Neural progenitor cell (in vitro differentiated cells): ENCODE data around the gene TUSC2. TPM values are rescaled to one million over a fixed set of nuclear protein-coding genes. Genes with fewer than 3 reads are reported as not detected.

Source experiments
- DNase-seq: peaks from one replicate; pipeline ENCODE4 v3.0.0-alpha.2; 2016; ENCODE audit warnings: low spot score
- H2AFZ ChIP-seq: fragments of 200-600 bp; sonication (generic); replicated peaks from 2 replicates; pipeline ENCODE4 v1.6.1; 2016; ENCODE audit warnings: antibody characterized with exemption
- H3F3A ChIP-seq: fragments of 200-600 bp; sonication (generic); 2 replicates; pipeline ENCODE4 v1.6.1; 2016; ENCODE audit warnings: antibody characterized with exemption, low read depth
- H3K27ac ChIP-seq: fragments of 200-600 bp; sonication (generic); 2 replicates; pipeline ENCODE4 v1.5.1; 2016; ENCODE audit warnings: mild to moderate bottlenecking
- H3K27me3 ChIP-seq: fragments of 200-600 bp; sonication (generic); 2 replicates; pipeline ENCODE4 v1.6.1; 2016; ENCODE audit warnings: mild to moderate bottlenecking, moderate library complexity
- H3K36me3 ChIP-seq: fragments of 200-600 bp; sonication (generic); 2 replicates; pipeline ENCODE4 v1.5.1; 2016
- H3K4me1 ChIP-seq: fragments of 200-600 bp; sonication (generic); 2 replicates; pipeline ENCODE4 v1.6.1; 2016; ENCODE audit warnings: mixed run types
- H3K4me2 ChIP-seq: fragments of 200-600 bp; sonication (generic); 2 replicates; pipeline ENCODE4 v1.6.1; 2016
- H3K4me3 ChIP-seq: fragments of 200-600 bp; sonication (generic); 2 replicates; pipeline ENCODE4 v1.5.1; 2016
- H3K79me2 ChIP-seq: fragments of 200-600 bp; sonication (generic); 2 replicates; pipeline ENCODE4 v1.6.1; 2016; ENCODE audit warnings: low read depth
- H3K9ac ChIP-seq: fragments of 200-600 bp; sonication (generic); 2 replicates; pipeline ENCODE4 v1.6.1; 2016
- H3K9me3 ChIP-seq: fragments of 200-600 bp; sonication (generic); 2 replicates; pipeline ENCODE4 v1.5.1; 2016; ENCODE audit warnings: low read depth
- H4K20me1 ChIP-seq: fragments of 200-600 bp; sonication (generic); 2 replicates; pipeline ENCODE4 v1.6.1; 2016; ENCODE audit warnings: low read depth
- H3K27ac Mint-ChIP-seq: 3 replicates; pipeline ENCODE4 v1.8.0; 2021; ENCODE audit warnings: mixed read lengths
- H3K27me3 Mint-ChIP-seq: 2 replicates; pipeline ENCODE4 v1.8.0; 2022; ENCODE audit warnings: low read depth, mild to moderate bottlenecking, inconsistent platforms, moderate library complexity, mixed read lengths; ENCODE audit not compliant: insufficient read depth
- H3K36me3 Mint-ChIP-seq: 3 replicates; pipeline ENCODE4 v1.8.0; 2021; ENCODE audit warnings: mixed read lengths
- H3K4me1 Mint-ChIP-seq: 3 replicates; pipeline ENCODE4 v1.8.0; 2021; ENCODE audit warnings: mixed read lengths
- H3K4me3 Mint-ChIP-seq: 3 replicates; pipeline ENCODE4 v1.8.0; 2021; ENCODE audit warnings: mild to moderate bottlenecking, moderate library complexity, mixed read lengths
- H3K9me3 Mint-ChIP-seq: 3 replicates; pipeline ENCODE4 v1.8.0; 2020; ENCODE audit warnings: mixed read lengths
- EZH2 ChIP-seq: fragments of 200-600 bp; sonication (generic); IDR thresholded peaks from 2 replicates; pipeline ENCODE4 v1.6.1; 2017; ENCODE audit warnings: antibody characterized with exemption, mild to moderate bottlenecking, moderate library complexity
- EZH2phosphoT487 ChIP-seq: fragments of 200-600 bp; sonication (generic); IDR thresholded peaks from 2 replicates; pipeline ENCODE4 v1.6.1; 2017; ENCODE audit warnings: antibody characterized with exemption
- total RNA-seq: library from RNA; depleted of rRNA; stranded (reverse); fragments of >200 nt; gene quantifications from 2 replicates; pipeline ENCODE4 v1.2.3, GENCODE V29; 2015; ENCODE audit warnings: low replicate concordance
- TF ChIP-seq, protein P1 (sequence below): fragments of 200-600 bp; sonication (generic); IDR thresholded peaks from 2 replicates; pipeline ENCODE4 v1.5.1; 2017; ENCODE audit warnings: antibody characterized with exemption, mild to moderate bottlenecking

The TUSC2 gene
- total RNA-seq, 1 donor from 2014 or later: 14.9 TPM

DNA sequence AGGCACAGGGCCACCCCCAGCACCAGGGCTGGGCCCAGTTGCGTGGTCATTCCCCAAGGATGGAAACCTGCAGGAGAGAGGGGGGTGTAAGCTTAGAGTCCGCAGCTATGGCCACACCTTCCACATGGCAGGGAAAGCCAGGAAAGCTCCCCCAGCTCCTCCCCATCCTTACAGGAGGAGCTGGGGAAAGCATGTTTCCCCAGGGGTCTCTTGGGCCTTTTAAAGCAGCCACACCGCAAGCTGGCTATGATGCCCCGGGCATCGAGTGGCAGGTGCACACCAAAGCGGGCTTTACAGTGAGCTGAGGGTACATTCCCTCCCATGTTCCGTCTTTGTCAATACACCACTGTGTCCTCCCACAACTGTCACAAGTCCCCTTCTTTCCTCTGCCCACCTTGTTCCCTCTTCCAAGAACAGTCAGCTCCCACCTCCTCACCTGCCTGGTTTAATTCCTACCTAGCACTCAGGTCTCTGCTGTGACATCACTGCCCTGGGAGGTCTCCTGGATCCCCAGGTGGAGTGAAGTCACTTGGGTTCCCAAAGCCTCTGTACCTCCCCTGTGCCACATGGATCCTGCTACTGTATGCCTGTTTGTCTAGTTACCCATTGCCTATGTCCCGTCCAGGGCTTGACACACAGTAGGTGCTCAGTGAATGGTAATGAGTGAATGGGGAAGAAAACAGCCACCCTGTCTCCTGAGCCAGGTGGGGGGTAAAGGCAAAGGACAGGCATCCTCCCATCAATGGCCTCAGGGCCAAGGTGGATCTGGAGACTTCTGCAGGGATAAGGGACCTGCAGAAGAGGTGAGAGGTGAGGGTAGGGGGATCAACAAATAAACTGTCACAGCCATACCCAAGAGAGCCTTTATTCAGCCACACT lies 32.2 kb downstream of the TUSC2 start:
- H3K4me3 ChIP-seq: no peak overlapping the region
- H3K79me2 ChIP-seq: peaks cover 12% of the 10 kb centered on the region
- Mint-ChIP-seq H3K9me3 (no peaks in the 10 kb centered on the region), H3K27ac (no peak overlapping the region), H3K27me3 (peaks cover 13% of the 10 kb centered on the region), H3K36me3 (peaks cover 1% of the 10 kb centered on the region), H3K4me1 (peaks cover 32% of the 10 kb centered on the region), H3K4me3 (no peak overlapping the region)
- no peak overlapping the region for H3K27ac ChIP-seq
- H3K27me3 ChIP-seq: no peaks in the 10 kb centered on the region
- no peak overlapping the region for H3K9ac ChIP-seq
- H3K36me3 ChIP-seq: no peaks in the 10 kb centered on the region
- no peak overlapping the region for H2AFZ ChIP-seq
- H3K4me1 ChIP-seq: peaks cover 18% of the 10 kb centered on the region
- H4K20me1 ChIP-seq: peaks cover 6% of the 10 kb centered on the region
- H3K4me2 ChIP-seq: no peak overlapping the region
- H3K9me3 ChIP-seq: no peaks in the 10 kb centered on the region
- peak; percentile 1 for DNase-seq
- H3F3A ChIP-seq: no peaks in the 10 kb centered on the region
- TF ChIP-seq EZH2phosphoT487: no peak

DNA sequence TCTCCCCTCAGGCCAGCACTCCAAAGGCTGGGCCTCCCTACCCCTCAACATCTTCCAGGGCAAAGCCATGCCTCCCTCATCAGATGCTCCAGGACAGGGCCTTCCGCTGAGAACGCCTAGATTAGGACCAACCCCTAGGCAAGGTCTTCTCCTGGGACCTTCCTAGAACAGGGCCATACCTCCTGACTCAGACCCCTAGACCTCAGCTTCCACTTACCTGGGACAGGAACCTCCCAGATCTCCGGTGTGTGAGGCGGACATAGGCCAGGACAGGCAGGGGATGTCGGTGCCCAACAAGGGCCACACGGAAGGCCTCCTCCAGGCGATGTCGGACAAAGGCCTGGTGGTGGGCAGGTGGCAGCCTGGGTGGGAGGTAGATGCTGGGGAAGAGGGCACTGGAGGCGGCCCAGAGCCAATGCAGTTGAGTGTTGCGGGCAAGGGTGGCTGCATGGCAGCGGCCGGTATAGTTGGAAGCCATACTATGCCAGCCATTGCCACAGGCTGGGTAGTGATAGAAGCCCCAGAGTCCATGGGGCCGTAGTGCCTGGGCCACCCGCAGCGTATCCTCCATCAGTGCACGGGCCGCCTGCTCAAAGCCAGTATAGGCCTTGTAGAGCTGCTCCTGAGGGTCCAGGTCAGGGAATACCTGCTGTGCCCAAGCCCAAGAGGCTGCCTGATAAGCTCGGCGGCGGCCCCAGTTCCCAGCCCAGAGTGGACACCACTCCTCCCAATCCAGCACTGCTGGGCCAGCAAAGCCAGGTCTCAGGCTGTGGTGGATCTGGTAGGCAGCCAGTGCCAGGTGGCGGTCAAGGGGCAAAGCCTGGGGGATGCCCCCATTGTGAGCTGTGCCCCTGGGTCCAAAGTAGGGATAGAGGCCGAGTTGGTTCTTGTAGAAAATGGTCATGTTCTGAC lies 33.3 kb downstream of the TUSC2 start:
- Histone ChIP-seq H2AFZ (no peak overlapping the region), H3K4me3 (no peak overlapping the region), H3K79me2 (peaks cover 12% of the 10 kb centered on the region), H3K36me3 (no peaks in the 10 kb centered on the region), H3K27ac (no peak overlapping the region), H3K9me3 (no peaks in the 10 kb centered on the region), H3F3A (no peaks in the 10 kb centered on the region), H4K20me1 (peaks cover 6% of the 10 kb centered on the region), H3K4me2 (no peak overlapping the region), H3K27me3 (no peaks in the 10 kb centered on the region), H3K9ac (no peak overlapping the region), H3K4me1 (peaks cover 18% of the 10 kb centered on the region)
- Mint-ChIP-seq H3K27ac (no peak overlapping the region), H3K4me1 (peaks cover 24% of the 10 kb centered on the region), H3K27me3 (peaks cover 12% of the 10 kb centered on the region), H3K9me3 (no peaks in the 10 kb centered on the region), H3K36me3 (peaks cover 1% of the 10 kb centered on the region), H3K4me3 (no peak overlapping the region)
- DNase-seq: peak; percentile 1
- TF ChIP-seq EZH2phosphoT487: no peak
- no peak for TF ChIP-seq EZH2
- TF ChIP-seq, protein P1, sequence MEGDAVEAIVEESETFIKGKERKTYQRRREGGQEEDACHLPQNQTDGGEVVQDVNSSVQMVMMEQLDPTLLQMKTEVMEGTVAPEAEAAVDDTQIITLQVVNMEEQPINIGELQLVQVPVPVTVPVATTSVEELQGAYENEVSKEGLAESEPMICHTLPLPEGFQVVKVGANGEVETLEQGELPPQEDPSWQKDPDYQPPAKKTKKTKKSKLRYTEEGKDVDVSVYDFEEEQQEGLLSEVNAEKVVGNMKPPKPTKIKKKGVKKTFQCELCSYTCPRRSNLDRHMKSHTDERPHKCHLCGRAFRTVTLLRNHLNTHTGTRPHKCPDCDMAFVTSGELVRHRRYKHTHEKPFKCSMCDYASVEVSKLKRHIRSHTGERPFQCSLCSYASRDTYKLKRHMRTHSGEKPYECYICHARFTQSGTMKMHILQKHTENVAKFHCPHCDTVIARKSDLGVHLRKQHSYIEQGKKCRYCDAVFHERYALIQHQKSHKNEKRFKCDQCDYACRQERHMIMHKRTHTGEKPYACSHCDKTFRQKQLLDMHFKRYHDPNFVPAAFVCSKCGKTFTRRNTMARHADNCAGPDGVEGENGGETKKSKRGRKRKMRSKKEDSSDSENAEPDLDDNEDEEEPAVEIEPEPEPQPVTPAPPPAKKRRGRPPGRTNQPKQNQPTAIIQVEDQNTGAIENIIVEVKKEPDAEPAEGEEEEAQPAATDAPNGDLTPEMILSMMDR: no peak

DNA sequence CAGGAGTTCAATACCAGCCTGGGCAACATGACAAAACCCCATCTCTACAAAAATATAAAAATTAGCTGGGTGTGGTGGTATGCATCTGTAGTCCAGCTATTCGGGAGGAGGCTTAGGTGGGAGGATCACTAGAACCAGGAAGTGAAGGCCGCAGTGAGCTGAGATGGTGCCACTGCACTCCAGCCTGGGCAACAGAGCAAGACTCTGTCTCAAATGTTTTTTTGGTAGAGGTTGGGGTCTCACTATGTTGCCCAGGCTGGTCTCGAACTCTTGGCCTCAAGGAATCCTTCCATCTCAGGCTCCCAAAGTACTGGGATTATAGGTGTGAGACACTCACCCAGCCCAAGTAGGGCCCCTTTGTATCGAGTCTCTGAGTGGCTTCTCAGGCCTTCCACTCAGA lies 33.9 kb downstream of the TUSC2 start:
- H3K4me1 Mint-ChIP-seq: peaks cover 19% of the 10 kb centered on the region
- Histone ChIP-seq H3K9ac (no peak overlapping the region), H3K4me2 (no peak overlapping the region), H2AFZ (no peak overlapping the region), H4K20me1 (peaks cover 6% of the 10 kb centered on the region), H3K9me3 (no peaks in the 10 kb centered on the region), H3K36me3 (no peaks in the 10 kb centered on the region), H3K27me3 (no peaks in the 10 kb centered on the region), H3K27ac (no peak overlapping the region), H3K4me1 (peaks cover 18% of the 10 kb centered on the region), H3F3A (no peaks in the 10 kb centered on the region), H3K4me3 (no peak overlapping the region), H3K79me2 (peaks cover 12% of the 10 kb centered on the region)
- no peak for DNase-seq
- H3K36me3 Mint-ChIP-seq: peaks cover 1% of the 10 kb centered on the region
- no peaks in the 10 kb centered on the region for H3K9me3 Mint-ChIP-seq
- no peak overlapping the region for H3K4me3 Mint-ChIP-seq
- peaks cover 10% of the 10 kb centered on the region for H3K27me3 Mint-ChIP-seq
- H3K27ac Mint-ChIP-seq: no peak overlapping the region
- no peak for TF ChIP-seq EZH2phosphoT487
- TF ChIP-seq, protein P1: no peak
- no peak for TF ChIP-seq EZH2
